Activated T-cell treated with anti-CD3 and anti-CD28 coated beads, Interleukin-2, amount 50 U/mL, for 48 hours (primary cell): ENCODE results near the gene SLC66A2.

Source experiments
- DNase-seq, 2 experiments: peaks; one replicate each; pipeline ENCODE4 v3.0.0-alpha.2; 2020

SLC66A2 gene

DNA sequence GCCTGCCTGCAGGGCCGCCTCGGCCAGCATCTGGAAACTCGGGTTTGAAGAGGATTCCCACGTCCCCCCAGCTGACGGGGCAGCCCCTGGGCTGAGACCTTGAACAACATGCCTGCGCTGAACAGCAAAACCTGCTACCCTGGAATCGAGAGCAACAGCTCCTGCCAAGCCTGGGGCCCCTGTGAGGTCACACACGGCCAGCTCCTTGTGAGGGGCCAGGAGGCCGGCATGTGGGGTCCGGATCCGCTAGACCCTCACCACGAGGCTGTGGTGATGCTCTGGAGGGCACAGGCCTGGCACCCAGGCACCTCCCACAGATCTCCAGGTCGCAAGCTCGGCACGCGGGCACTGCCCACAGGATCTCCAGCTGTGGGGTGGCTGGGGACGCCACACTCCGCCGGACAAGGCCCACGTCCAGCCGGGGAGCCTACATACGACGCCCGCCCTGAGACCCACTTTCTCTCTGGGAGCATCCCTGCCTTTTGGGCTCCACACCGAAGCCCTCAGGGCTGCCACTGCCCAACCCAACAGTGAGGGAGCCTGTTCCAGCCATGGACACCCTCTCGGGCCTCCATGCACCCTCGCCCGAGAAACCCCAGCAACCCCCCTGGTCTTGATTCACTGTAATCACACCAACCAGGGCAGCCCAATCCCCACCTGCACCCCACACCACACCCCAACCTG lies 34.1 kb downstream of the SLC66A2 start:
- peak in 1 of 2 experiments; percentile 4 for DNase-seq

DNA sequence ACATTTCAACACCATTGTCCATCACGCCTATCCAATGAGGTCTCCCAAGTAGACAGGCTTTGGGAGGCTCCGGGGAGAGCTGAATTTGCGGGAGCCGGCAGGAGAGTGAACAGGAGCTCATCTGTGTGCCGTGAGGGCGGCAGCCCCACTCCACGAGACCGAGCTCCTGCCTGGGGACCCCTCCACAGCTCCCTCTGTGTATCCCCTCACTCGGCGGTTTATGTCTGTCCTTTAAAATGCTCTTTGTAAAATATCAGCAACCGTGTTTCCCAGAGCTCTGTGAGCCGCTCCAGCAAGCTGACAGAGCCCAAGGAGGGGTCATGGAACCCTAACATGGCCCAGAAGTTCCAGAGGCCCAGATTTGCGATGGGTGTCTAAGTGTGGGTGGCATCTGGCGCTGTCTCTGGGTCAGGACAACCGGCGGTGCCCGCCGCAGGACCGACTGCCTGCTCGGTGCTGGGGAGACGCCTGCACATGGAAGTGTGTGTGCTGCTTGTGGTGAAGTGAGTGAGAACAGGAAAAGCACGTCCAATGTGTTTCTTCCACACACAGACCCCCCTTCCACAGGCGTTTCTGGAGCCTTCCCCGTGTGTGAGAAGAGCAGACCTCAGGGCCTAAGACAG lies 34.8 kb downstream of the SLC66A2 start:
- DNase-seq = no peak

DNA sequence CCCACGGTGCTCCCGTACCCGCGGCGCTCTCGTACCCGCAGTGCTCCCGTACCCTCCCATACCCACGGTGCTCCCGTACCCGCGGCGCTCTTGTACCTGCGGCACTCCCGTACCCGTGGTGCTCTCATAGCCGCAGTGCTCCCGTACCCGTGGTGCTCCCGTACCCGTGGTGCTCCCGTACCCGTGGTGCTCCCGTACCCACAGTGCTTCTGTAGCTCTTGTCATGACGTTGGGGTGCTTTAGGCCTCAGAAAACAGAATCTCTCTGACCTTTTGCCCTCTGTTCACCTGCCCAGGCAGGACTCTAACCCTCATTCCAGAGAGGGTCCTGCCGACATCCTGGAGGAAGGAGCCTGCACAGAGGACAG lies 35.3 kb downstream of the SLC66A2 start:
- DNase-seq = no peak

DNA sequence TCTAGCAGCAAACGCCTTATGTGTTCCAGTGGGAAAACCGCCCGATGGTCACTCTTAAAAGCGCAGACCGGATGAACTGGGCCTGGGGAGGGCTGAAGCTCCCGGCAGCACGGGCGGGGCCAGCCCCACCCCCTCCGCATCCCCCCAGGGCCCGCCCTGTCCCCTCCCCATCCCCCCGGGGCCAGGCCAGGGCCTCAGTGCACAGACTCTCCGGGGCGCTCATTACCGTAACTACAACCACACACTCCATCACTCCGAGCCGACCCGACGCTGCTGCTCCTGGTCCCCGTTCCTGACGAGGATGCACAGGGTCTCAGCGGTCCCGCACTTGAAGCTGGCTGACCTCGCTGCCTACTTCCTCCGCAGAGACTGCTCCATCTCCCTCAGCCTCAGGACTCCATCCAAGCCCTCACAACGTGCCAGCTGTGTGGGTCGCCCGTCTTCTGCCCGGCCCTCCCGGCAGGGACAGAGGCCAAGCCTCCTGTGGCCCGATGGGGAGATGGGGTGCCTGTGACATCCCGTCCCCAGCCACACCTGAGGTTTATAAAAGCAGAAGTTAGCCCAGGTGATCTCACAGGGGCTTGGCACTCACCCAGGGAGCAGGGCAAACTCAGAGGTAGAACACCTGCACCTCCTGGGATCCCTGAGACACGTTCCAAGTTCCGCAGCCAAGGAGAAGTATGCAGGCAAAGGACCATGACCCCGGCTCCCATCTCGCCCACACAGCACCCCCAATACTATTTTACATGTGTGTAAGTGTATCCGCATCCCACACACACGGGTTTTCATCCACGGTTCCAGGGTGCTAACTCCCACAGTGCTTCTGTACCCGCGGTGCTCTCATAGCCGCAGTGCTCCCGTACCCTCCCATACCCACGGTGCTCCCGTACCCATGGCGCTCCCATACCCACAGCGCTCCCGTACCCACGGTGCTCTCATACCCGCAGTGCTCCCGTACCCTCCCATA lies 36.0 kb downstream of the SLC66A2 start:
- no peak for DNase-seq

DNA sequence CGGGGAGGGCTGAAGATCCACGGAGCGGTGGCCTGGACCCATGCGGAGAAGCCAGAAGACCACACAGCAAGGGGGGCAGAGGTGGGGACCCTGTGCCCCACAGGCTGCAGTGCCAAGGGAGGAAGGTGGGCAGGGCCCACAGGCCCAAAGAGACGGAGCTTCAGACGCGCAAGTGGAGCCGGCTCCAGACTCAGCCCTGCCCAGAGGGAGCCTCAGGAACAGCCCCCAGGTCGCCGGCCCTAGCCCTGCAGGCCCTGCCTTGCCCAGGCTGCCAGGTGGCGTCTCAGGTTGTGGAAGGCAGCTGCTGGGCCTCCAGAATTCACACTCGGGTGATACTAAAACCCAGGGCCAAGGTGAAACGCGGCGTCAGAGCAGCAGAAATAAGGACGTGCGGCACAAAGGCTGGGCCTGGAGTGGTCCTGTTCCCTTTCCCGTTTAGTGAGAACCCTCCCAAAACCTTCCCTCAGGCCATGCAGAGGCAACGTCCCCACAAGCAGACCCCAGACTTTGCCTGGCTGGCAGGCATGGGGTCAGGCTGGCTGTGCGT lies 36.8 kb downstream of the SLC66A2 start:
- no peak for DNase-seq

DNA sequence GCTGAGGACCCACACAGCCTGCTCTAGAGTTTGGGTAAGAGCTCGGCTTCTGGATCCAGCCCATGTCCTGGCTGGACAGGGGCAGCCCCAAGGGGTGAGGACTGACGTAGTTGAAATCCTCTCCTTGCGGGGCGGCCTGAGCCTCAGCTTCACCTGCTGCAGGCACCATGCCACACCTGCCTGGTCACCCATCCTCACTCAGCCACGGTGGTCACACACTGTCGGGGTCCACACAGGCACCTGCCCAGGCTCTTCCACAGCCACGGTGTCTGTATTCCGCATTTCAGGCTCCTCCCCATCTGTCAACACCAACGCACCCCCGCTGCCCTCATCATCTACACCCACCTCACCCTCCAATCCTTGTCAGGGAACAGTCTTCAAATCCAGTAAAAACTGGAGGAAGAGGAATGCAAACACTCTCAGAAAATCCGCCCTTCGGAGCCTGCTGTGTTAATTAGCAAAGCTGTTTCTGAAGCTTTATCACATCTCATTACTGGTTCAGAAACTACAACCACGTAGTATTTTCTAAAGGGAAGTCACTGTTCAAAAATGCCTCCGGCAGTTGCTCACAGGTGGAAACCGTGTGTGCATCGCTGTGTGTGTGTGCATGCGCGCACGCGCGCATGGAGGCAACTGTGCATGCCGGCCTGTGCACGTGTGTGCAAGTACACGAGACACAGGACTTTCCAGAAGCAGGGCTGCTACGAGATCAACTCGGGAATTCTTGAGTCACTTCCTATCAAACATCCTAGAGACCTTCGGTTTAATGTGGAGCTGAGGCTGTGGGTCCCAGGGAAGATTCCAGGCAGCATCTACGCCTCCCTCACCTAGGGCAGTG lies 38.2 kb downstream of the SLC66A2 start:
- DNase-seq = no peak

DNA sequence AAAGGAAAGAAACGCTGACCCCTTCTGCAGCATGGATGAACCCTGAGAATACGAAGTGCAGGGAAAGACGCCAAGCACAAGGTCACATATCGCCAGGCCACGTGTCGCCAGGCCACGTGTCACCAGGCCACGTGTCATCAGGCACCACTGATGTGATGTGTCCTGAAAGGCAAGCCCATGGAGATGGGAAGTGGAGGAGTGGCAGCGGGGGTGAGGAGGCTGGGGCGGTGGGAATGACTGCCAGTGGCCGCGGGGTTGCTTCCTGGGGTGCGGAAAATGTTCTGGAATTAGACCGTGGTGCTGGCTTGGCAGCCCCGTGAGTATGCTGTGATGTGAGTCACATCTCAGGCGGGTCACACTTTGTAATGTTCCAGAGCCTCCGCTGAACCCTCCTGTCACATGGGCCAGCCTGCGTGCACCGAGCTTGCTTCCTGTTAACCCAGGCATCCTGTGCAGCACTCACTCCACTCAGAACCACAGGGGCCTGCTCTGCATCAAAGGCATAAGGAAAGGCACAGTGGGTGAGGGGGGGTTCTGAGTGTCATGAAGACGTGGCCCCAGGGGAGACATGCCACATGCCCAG lies 39.0 kb downstream of the SLC66A2 start:
- DNase-seq = peak; percentile 44 to 58

DNA sequence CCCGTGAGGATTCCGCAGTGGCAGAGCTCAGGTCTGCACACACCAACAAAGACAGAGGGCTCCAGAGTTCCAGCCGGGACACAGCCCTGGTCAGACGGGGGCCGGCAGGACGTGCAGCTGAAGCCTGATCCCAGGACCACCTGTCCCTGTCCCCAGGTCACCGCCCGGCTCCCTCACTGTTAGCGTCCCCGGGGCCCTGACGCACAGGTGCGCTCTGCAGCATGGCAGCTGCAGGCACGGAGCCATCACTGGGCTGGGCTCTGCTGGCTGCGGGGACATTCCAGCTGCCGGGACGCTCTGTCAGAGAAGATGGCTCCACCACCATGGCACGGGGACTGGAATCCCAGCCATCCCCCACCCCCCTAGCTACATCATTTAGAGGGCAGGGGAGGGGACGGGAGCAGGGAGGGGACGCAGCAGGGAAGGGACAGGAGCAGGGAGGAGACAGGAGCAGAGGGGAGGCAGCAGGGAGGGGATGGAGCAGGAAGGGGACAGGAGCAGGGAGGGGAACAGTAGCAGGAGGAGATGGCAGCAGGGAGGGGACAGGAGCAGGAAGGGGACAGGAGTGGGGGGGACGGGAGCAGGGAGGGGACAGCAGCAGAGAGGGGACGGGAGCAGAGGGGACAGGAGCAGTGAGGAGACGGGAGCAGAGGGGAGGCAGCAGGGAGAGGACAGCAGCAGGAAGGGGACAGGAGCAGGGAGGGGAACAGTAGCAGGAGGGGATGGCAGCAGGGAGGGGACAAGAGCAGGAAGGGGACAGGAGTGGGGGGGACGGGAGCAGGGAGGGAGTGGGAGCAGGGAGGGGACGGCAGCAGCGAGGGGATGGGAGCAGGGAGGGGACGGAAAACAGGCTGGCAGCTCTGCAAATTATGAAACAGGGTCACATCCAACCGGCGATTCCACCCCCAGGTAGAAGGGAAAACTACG lies 39.8 kb downstream of the SLC66A2 start:
- peak in 1 of 2 experiments; percentile 12 for DNase-seq

DNA sequence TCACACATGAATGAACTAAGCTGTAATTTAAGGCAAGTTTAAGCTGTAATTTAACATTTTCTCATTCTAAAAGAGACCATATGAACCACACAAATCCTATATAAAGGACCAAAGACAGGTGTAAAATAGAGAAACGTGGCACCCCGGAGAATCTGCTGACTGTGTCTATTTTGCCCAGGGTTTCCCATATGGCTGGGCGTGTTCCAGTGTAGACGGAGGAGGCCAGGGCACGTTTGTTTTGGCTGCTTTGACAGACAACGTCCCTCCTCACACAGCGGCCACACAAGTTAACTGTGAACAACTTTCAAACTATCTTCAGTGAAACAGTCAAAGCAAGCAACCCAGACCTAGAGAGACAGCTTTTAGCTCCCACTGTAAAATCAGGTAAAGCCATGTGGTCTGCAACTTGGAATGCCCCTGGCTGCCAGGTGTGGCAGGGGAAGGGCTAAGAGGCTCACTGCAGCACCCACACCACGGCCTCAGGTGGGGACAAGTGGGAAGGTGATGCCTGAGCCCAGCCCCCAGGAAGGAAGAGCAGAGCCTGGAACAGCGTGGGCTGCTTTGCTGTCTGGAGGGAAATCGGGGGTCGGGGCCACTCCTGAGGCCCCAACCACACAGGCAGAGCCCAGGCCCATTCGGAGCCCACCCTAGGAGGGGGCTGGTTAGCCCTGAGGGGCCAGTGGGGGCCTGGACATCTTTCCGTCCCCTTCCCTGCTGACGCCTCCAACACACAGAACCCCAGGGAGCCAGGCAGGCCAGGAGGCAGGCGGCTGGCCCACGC lies 40.7 kb downstream of the SLC66A2 start:
- DNase-seq = no peak

DNA sequence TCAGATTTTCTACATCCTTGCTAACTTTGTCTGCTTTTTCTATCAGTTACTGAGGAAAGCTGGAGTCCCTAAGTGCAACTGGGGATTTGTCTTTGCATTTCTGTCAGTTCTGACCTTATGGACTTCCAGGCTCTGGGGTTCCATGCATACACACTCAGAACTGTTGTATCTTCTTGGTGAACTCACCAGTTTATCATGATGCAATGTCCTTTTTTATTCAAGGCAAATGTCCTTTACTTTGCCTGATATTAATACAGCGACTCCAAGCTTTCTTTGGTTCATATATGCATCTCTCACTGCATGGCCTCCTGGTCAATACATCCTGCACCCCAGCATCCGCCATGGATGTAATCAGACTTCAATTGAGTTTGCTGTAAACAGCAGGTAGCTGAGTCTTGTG lies 44.7 kb downstream of the SLC66A2 start:
- no peak for DNase-seq

DNA sequence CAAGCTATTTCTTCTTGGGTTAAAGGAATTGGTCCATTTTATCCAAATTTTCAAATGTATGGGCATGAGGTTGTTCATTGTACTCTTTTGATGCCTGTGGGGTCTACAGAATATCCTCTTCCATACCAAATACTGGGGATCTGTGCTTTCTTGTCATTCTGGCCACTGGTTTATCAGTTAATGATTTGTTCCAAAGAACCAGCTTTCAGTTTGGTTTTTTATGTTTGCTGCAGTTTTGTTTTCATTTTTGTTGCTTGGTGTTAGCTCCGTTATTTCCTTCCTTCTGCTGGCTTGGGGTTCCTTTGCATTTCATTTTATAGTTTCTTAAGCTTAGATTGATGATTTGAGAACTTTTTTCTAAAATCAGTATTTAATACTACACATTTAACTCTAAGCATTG lies 45.5 kb downstream of the SLC66A2 start:
- no peak for DNase-seq

DNA sequence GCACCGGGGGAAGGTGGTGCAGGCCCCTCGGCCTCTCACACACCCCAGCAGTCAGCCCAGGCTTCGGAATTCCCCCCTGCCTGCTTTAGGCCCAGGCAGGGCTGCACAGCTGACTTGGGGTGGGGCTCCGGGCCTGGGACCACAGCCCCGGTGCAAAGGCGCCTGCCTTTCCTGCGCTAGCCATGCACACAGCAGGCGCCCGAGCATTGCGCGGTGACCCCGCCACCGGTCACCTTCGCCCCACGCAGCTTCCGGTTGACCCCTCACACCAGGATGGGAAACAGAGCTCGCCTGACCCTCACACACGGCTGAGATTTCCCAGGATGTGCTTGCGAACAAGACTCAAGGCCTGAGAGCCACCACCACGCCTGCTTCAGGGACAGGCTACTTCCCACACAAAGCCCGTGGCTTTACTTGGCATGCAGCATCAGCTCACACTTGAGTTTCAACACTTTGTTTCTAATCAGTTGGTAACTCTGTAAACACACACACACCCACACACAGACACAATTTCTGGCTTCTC lies 46.0 kb downstream of the SLC66A2 start:
- peak; percentile 15 to 17 for DNase-seq

DNA sequence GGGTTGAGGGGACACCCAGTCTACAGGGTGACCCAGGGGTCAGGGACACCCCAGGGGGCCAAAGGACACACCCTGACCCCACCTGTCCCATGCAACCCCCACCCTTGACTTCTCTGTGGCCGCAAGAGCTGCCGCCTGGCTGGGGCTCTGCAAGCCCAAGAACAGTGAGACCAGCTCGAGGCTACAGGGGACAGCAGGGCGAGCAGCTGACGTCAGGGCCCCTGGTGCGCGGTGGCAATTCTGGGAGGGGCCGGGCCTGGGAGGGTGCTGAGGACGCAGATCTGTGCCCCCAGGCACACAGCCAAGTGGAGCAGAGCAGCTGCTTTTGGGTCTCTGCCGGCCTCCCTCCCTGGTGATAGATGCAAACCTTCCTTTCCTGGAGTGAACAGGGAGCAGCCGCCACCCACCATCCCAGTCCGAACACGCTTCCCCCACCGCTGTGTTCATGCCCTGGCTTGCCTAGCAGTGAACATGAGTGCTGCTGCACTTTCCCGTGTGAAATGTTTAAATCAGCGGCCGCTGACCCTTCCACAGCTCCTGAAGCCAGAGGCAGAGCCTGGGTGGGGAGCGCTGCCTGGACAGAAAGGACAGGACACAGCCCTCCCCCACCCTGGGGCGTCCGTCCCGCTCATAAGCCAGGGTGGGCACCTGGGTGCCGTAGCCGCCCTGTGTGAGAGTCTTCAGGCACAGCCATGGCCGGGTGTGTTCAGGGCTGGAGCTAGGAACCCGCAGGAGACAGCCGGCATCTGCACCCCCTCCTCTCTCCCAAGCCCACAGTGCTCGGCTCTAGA lies 46.9 kb downstream of the SLC66A2 start:
- DNase-seq = peak in 1 of 2 experiments; percentile 4

DNA sequence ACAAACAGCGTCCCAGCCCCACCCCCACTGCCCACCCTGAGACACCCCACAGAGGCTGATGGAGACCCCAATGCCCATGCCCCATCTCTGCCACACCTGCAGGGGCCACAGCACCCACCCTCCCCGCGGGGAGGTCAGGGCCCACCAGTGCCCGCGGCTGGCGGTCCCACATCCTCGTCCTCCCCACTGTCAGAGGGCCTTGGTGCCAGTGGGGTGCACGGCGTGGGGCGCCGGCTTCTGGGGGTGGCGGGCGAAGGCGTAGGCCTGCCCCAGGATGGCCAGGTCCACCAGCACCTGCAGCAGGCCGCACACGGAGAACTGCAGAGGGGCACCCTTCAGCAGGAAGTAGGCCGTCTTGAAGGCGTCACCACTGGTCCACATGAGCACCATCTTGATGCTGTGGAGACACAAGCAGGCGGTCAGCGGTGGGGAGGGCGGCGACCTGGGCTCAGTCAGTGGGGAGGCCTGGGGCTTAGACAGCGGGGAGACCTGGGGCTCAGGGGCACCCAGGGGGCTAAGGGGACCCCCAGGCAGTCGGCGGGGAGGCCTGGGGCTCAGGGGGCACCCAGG lies 47.6 kb downstream of the SLC66A2 start:
- DNase-seq = no peak

DNA sequence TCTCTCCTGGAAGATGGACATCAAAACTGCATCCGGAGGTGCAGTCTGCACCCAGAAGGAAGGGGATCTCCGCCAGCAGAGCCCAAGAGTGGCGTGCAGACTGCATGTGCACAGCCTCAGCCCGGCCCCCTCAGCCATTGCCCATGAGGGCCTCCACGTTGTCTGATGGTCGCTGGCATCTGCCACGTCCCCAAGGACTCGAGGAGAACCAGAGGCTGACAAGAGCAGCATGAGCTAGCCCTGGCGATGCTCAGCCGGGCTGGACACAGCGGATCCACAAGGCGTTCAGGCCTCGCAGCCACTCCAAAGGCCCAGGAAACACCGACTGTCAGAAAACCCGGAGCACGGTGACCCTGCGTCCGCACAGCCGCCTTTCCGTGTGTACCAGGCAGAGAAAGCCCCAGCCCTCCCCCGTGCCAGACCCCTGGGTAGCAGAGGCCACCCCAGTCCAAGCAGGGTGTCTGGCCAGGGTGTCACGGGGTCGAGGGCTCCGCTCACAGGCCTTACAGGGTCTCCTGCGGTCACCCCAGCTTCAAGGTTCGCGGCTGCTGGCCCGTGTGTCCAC lies 48.3 kb downstream of the SLC66A2 start:
- no peak for DNase-seq

DNA sequence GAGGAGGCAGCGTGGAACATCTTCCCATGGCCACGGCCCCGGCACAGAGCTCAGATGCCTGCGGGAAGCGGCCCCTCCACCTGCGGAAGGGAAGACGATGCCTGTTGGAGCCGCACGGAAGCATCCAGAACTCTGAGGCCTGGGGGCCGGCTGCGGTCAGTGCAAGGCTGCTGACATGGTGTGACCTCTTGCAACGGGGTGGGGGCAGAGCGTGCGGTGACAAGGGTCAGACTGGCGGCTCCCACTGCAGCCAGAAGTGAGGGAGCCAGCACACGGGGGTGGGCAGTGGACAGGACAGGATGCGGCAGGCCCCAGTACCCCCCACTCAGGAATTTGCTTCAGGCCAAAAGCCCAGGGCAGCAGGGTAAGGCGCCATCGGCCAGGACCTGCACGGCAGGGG lies 48.8 kb downstream of the SLC66A2 start:
- no peak for DNase-seq

DNA sequence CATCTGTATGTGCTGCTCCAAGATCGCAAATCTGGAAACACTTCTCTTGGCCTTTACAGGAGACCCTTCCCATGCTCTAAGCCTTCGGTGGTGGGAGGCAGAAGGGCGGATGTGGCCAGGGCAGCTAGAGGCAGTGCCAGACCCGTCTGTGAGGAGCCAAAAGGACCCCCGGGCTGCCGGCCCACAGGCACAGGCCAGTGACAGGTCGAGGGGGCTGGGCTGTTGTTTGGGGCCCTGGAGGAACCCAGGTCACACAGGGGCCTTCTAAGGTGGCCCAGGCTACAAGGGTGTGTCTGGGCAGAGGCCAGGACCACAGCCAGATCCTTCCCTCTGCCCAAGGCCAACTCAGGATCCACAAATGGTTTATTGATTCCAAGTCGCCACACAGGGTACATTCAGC lies 49.4 kb downstream of the SLC66A2 start:
- no peak for DNase-seq

DNA sequence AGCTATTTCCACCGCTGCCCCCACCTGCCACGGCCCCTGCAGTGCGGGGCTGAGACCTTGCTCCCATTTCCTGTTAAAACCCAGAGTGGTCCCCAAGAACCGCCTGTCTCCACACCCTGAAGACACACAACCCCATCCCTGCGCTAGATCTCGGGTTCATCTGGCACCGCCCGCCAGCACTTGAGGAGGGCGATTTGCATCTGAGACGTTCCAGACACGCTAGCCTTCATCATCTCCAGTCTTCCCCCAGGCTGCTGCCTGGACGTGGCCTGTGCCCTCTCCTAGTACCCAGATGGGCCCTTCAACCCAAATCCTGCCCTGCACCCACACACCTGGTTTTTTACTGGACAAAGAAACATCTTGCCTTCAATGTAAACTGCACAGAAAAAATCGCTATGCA lies 49.8 kb downstream of the SLC66A2 start:
- no peak for DNase-seq
